NCI-H82 treated with DMSO at 0.1 percent for 48 hours (cell line): ENCODE data around the gene TMIGD1.

ENCODE experiments used
- DNase-seq: peaks from one replicate; lab custom pipeline; 2025; ENCODE audit not compliant: unreplicated experiment; lab: John Stamatoyannopoulos, UW

Gene TMIGD1

GRCh38 chr17:30333503-30334360, at the start of gene TMIGD1:
Gene TMIGD1, minus strand, starts transcription at chr17:30334057. Its CDS starts 1,924 bp downstream, at chr17:30332133.
- DNase-seq, result no peak

GRCh38 chr17:30382345-30382744, 48.5 kb upstream of the TMIGD1 start:
- no peak for DNase-seq

GRCh38 chr17:30381340-30381659, 47.4 kb upstream of the TMIGD1 start:
- DNase-seq, result no peak

GRCh38 chr17:30380643-30381339, 46.9 kb upstream of the TMIGD1 start:
- DNase-seq, result no peak

- no peak for DNase-seq
These were observed 46.1 kb upstream of the TMIGD1 start for GRCh38 chr17:30379903-30380381.

- no peak for DNase-seq
These were observed 45.5 kb upstream of the TMIGD1 start for GRCh38 chr17:30379303-30379902.

- peak; percentile 88 for DNase-seq
These were observed 45.0 kb upstream of the TMIGD1 start, which contains the start of gene CPD for GRCh38 chr17:30378825-30379302. Gene CPD, plus strand, starts transcription at chr17:30378927. Its CDS starts 54 bp downstream, at chr17:30378981.

- no peak for DNase-seq
These were observed 44.5 kb upstream of the TMIGD1 start for GRCh38 chr17:30378241-30378824.

- DNase-seq, result no peak
These were observed 43.9 kb upstream of the TMIGD1 start for GRCh38 chr17:30377574-30378240.

GRCh38 chr17:30376621-30377452, 43.0 kb upstream of the TMIGD1 start:
- no peak for DNase-seq

- no peak for DNase-seq
These were observed 41.8 kb upstream of the TMIGD1 start for GRCh38 chr17:30375661-30376060.

- no peak for DNase-seq
These were observed 38.9 kb upstream of the TMIGD1 start for GRCh38 chr17:30372755-30373154.

GRCh38 chr17:30369995-30370394, 36.1 kb upstream of the TMIGD1 start:
- DNase-seq, result no peak

- no peak for DNase-seq
These were observed 35.3 kb upstream of the TMIGD1 start for GRCh38 chr17:30368912-30369720.

- no peak for DNase-seq
These were observed 32.7 kb upstream of the TMIGD1 start for GRCh38 chr17:30366536-30366935.

GRCh38 chr17:30363715-30364202, 29.9 kb upstream of the TMIGD1 start:
- no peak for DNase-seq

GRCh38 chr17:30361766-30362279, 28.0 kb upstream of the TMIGD1 start:
- no peak for DNase-seq

- DNase-seq, result no peak
These were observed 26.4 kb upstream of the TMIGD1 start for GRCh38 chr17:30360086-30360808.
